Measurements from ENCODE around the gene SDR39U1.

Gene SDR39U1

GRCh38 chr14:24408764-24409163 is 33.8 kb downstream of the SDR39U1 start:
- DNase-seq, result no peak

DNA sequence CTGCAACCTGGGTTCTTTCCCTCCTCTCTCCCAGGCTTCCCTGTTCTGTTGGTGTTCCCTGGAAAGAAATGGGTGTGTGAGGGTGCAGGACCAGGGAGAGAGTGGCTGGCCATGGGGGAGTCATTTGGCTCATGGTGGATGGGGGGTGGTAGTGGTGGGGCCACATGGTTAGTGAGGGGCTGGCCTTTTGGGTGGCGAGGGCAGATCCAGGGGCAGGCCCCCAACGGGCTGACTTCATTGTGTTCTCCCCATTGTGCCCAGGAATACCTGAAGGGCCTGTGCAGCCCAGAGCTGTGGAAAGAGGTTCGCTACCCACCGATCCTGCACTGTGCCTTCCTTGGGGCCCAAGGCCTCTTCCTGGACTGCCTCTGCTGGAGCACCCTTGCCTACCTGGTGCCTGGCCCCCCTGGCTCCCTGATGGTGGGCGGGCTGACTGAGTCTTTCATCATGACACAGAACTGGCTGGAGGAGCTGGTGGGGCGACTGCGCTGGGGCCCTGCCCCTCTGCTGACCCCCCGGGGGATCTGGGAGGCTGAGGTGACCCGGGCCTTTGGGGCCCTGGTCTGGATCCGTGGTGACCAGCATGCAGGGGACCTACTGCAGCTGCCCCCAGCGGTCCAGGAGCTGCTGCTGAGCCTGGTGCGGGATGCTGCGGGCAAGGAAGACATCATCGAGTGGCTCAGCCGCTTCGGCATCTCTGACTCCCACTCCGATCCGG is 34.8 kb downstream of the SDR39U1 start:
- DNase-seq, result no peak

- DNase-seq, result no peak
These were observed 36.2 kb downstream of the SDR39U1 start for GRCh38 chr14:24406416-24406815.

GRCh38 chr14:24404814-24405213 is 37.8 kb downstream of the SDR39U1 start:
- DNase-seq, result no peak

DNA sequence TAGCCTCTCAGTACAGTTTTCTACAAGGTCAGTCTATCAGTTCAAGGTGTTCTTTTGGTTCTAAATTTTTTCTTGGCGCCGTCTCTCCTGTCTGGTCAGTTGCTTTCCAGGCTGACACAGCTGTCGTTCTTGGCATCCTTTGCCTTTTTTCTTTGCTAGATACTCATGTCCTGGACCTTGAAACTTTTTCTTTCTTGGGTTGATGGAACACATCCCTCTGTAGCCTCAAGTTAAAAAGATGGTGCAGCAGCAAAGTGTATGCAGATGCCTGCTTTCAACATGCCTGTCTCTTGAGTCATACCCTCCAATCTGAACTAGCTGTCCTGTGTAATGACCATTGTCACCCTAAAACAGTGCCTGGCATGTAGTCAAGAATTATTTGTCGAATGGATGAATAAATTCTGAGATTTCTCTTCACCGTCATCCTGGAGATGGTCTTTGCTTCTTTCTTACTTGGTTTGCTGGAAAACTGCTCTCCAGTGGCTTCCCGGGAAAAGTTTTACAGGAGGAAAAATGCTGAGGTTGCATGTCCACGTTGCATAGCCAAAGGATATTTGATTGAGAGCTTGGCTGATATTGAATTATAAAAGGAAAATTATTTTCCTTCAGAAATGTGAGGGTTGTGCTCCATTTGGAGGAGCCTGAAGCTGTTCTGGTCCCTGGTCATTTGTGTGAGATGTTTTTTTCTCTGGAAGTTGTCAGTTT is 39.1 kb downstream of the SDR39U1 start:
- DNase-seq, result no peak

GRCh38 chr14:24401810-24402702 is 40.5 kb downstream of the SDR39U1 start:
- DNase-seq, result no peak

GRCh38 chr14:24399999-24400718 is 42.4 kb downstream of the SDR39U1 start:
- no peak for DNase-seq

GRCh38 chr14:24399447-24399822 is 43.1 kb downstream of the SDR39U1 start:
- DNase-seq, result peak; percentile 52

GRCh38 chr14:24398653-24399446 is 43.7 kb downstream of the SDR39U1 start, which contains the start of gene NYNRIN:
TSS of gene NYNRIN (plus strand) at chr14:24399003. CDS start at chr14:24399247, 244 bp downstream.
- peak; percentile 88 for DNase-seq

DNA sequence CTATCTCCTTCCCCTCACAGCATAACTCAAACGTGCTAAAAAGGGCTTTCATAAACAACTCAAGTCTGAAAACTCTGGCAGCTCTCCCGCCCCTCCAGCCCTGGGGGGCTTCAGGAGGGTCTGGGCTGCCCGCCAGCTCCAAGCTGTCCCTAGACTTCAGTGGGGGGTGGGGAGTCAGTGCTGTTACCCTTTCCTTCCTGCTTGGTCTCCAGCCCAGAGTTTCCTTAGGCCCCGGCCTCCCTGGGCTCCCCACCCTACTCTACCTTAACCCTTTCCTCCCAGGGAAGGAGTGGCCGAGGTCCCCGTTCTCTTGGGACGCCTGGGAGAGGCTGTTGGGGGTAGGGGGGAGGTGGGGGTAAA is 44.3 kb downstream of the SDR39U1 start:
- DNase-seq, result no peak

DNA sequence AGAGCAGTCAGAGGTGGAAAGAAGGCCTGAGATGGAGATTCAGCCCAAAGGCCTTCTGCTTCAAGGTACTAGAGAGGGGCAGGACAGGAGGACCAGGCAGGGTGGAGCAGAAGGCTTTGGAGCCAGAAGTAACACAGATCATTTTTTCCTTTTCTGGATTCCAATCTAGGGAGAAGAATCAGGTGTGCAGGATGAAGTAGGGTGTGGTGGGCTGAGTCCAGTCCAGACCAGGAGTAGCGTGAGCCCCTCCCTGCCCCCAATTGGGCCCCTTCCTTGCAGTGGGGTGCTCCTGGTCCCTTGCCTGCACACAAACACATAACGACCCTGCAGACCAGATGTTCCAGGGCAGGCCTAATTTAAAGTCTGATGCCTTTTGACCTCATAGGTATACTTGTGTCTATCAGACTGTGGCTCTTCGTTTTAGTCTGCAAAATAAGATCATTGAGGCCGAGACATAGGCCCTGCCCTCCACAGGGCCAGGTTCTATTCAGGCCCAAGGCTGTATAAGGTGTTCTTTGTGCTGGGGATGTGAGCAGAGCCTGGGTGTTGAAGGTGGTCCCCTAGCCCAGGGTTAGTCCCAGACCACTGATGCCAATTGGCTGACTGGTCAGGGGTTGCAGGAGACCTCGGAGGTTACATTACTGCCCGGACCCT is 44.8 kb downstream of the SDR39U1 start:
- DNase-seq, result no peak

GRCh38 chr14:24395609-24396582 is 46.7 kb downstream of the SDR39U1 start:
- no peak for DNase-seq

DNA sequence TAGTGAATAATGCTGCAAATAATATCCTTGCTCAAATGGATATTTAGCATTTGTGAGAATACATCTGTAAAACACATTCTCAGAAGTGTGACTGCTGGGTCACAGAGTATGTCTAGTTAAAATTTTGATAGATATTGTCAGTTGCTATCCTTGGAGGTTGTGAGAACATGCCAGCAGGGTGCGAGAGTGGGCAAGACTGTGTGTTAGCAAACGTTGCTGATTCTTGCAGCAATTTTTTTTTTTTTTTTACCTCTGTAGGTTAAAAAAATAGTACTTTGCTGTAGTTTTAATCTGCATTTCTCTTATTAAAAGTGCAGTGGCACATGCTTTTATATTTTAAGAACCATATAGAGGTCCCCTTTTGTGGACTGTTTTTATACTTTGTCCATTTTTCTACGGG is 48.3 kb downstream of the SDR39U1 start:
- DNase-seq, result no peak

GRCh38 chr14:24392325-24393091 is 50.1 kb downstream of the SDR39U1 start:
- no peak for DNase-seq

GRCh38 chr14:24390701-24391468 is 51.7 kb downstream of the SDR39U1 start:
- no peak for DNase-seq

Data from eye (tissue), 1 donor.